SK-N-SH treated with all-trans-retinoic acid at 6 μM for 48 hours (cell line): Measurements from ENCODE around the gene CDK11A.

Source experiments
- ARNTL ChIP-seq: fragments of 450-650 bp; formaldehyde crosslinking; IDR thresholded peaks from 2 replicates; pipeline ENCODE4 v1.5.0; 2020; ENCODE audit warnings: low read depth, mild to moderate bottlenecking, moderate library complexity, borderline replicate concordance
- ESRRG ChIP-seq: fragments of 250-450 bp; sonication (Bioruptor Pico); IDR thresholded peaks from 2 replicates; pipeline ENCODE4 v1.6.1; 2021; ENCODE audit warnings: mild to moderate bottlenecking
- SNAI2 ChIP-seq: fragments of 250-450 bp; sonication (Bioruptor Pico); IDR thresholded peaks from 2 replicates; pipeline ENCODE4 v1.5.0; 2020; ENCODE audit warnings: mild to moderate bottlenecking, moderate library complexity
- TCF4 ChIP-seq: fragments of 250-450 bp; sonication (Bioruptor Pico); IDR thresholded peaks from 2 replicates; pipeline ENCODE4 v1.8.0; 2021; ENCODE audit warnings: mild to moderate bottlenecking, moderate library complexity, borderline replicate concordance
- ZFP30 ChIP-seq: fragments of 450-650 bp; formaldehyde crosslinking; IDR thresholded peaks from 2 replicates; pipeline ENCODE4 v1.5.0; 2022; ENCODE audit warnings: mild to moderate bottlenecking, moderate library complexity

- TF ChIP-seq TCF4 (CRISPR knock-in tag) (no peak), SNAI2 (no peak), ESRRG (no peak), ARNTL (no peak), ZFP30 (CRISPR knock-in tag) (no peak)
Observed at GRCh38 chr1:1771096-1771495, 46.9 kb upstream of the CDK11A start.
